HG02938 (cell line): Measurements from ENCODE around the gene MSRB1.
"Not testable (repeated sequence)": the region's sequence is repeated elsewhere in the genome, so short reads cannot be mapped to it uniquely, and the experiment has no call there.

Experiments
- ATAC-seq: cut with Tn5 transposase; IDR thresholded peaks from one replicate; pipeline ENCODE4 v1.9.1; 2021; ENCODE audit warnings: mild to moderate bottlenecking, moderate library complexity; ENCODE audit not compliant: unreplicated experiment

The MSRB1 gene

DNA sequence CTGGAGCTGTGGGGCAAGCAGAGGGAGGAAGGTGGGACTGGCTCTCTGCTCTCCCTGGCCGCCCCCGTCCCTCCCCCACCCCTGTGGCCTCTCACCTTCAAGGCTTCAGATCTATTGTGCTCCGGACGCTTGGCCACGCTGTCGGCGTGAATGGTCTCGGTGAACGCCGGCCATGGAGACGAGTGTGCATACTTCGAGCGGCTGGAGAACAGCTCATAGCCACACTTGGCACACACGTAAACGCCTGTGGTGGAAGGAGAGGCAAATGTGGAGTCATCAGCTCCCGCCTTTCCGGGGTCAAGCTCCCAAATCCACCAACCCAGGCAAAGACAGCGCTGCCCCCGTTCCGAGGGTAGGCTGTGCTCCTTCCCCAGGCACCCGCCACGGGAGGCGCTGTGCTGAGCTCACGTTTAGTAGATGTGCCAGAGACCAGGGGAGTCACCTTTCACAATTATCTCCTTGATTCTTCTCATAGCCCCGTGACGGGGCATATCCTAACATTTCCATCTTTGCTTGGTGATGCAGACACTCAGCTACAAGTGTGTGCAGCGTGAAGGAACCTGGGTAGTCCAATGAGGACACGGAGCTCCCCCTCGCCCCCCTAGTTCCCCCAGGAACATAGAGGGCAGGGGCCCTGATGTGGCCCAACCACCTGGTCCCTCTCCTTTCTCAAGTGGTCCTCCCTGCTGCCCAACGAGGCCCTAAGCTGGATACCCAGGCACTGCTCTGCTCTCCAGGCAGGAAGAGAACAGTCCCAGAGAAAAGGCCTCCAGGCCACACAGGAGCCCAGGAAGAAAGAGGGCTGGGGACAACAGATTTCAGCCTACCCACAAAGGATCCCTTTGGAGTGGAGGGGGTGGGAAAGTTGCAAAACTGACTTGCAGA, 1.6 kb downstream of the MSRB1 start:
- ATAC-seq, result no peak

DNA sequence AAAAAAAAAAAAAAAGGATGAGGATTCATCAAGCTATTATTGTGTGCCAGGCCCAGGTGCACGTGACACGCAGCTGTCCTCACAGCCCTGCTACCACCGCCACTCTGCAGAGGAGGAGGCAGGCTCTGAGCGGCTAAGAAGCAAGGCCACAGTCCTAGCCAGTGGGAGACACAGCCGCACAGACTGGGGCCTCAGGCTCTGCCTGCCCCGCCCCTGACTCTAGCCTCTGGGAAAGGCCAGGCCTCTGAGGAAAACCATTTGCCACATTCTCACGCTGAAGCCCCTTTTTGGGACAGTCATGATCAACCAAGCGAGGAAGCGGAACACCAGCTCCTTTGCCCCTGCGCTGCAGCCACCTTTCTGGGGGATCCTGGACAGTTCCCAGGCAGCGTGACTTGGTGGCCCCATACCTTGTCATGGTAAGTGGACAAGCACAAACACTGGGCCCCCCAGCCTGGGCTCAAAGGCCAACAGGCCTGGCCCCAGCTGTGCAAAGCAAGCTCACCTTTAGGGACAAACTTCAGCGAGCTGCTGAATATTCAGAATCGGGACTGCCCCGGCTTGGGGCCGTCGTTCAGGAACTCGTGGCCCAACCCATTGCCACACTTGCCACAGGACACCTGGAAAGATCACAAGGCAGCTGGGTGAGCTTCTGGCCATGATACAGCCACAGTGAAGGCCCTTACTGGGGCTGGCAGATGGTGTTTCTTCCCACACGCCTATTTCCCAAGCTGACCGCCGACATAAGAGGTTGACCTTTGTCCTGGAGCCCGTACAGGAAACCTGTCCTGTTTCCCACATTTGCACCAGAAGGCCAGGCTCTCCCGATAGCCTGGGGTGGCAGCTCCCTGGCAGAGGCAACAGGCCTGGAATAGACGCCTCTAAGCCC, 2.5 kb downstream of the MSRB1 start:
- no peak for ATAC-seq

DNA sequence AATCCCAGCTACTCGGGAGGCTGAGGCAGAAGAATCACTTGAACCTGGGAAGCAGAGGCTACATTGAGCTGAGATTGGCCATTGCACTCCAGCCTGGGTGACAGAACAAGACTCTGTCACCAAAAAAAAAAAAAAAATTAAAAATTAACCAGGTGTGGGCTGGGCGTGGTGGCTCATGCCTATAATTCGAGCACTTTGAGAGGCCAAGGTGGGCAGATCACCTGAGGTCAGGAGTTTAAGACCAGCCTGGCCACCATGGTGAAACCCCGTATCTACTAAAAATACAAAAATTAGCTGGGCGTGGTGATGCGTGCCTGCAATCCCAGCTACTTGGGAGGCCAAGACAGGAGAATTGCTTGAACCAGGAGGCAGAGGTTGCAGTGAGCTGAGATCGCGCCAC, 3.2 kb downstream of the MSRB1 start:
- ATAC-seq, result not testable (repeated sequence)

DNA sequence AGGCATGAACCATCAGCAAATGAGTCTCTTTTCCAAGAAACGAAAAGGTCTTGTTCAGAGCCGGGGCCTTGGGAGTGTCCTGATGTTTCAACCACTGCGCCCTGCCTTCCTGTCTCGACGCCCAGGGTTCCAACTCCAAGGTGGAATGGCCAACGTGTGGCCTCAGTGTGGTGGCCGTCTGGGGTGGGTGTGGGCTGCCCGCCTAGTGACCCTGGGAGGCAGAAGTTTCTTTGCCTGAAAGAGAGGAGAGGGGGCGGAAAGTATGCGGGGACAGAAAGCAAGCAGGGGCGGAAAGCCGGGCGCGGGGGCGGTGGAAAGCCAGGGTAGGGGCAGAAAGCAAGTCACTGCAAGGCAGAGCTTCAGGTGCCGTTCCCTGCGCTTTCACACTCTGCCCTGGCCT, 4.1 kb downstream of the MSRB1 start:
- no peak for ATAC-seq

DNA sequence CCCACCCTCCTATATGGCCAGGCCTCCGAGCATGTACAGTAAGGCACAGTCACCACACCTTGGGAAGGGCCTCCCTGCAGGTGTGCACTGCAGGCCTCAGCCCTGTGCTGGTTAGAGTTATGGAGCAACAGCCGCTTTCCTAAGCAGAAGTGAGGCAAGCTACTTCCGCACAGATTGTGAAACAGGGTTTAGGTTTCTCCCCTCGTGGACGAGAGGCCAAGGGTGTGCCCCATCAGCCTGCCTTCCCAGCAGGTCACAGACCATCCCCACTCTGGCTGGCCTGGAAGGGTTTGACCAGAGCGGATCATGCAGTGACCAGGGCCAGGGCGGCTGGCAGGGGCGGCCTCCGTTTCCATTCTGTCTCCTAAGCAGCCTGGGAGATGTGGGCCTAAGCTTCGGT, 4.7 kb downstream of the MSRB1 start:
- no peak for ATAC-seq

DNA sequence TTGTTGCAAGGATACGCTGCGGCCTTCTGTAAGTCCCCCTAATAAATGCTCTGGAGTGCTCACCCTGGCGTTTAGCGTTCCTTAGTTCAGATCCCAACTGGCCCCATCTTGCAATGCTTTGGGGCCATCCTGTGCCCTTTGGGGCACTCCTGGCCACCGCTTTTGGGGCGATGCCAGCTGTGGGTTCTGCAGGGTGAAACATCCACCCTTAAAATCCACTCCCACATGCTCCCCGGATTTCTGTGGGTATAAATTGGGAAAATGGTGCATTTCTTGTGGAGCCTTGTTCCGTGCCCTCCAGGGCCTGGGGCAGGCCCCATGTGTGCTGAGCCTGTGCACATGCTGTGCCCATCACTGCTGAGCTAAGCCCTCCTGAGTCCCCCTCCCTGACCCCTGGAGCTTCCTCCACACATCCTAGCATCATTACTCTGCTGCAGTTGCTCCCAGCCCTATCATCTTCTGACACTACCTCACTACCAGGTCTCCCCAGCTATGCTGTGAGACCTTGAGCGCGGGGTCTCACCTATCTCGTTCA, 6.0 kb downstream of the MSRB1 start:
- no peak for ATAC-seq

DNA sequence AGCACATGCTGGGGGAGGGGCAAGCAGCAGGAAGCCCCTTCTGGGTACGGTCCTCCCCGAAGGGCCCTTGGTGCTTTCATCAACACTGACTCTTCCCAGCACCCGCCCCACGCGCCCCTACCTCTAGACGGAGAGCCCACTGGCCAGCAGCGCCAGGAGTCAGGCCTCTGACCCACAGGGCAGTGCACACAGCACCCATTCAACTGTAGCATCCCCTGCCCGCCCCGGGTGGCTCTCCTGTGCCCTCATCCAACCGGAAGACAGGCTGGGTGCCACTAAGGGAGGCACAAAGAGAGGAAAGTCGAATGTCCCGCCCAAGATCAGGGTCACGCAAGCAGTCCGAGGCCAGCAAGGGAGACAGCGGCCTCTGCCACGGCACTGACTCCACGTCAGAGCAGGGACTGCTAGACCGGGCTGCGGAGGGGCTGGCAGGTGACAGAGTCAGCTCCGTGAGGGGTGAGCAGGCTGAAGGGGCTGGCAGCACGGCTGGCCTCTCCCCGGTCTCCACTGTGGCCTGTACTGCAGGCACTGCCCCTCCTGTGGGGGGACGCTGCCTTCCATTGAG, 9.8 kb downstream of the MSRB1 start:
- ATAC-seq, result no peak

DNA sequence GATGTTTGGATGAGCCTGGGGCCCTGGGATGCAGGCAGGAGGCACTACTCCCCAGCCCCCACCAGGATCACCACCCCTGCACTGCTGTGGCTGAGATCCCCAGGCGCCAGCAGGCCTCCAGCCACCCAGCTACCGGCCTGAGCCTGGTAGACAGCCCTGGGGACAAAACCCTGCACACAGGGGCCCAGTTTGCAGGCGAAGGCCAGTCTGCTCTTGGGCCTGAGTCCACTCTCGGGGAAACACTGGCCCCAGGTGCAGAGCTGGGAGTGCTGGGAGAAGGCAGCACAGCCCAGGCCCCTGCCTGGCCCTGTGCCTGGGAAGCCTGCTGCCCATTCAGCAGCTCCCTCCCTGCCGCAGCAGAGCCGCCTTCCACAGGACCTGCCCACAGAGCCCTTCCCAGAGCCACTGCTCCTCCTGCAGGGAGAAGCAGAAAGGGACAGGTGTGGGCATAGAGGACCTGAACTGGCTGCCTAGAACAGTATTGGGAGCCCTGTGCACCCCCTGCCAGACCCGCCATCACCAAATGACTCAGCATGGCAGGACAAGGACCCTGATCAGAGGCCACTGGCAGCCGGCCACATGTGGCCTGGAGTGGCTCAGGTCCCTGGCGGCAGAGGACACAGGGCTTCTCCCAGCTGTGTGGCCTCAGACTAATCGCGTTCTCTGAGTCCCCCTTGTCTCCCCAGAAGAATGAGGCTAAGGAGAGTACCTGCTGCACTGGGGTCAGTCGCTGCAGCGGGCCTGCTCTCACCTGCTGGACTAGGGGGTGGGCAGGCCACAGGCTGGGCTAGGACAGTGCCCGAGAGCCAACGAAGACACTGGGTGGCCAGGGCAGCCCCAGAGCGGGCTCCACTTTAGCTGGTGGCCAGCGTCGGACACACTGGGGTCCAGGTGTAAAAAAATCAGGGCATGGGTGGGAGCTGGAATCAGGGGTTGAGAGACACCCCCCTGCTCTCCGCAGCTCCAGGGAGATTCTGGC, 10.7 kb downstream of the MSRB1 start:
- ATAC-seq, result no peak

DNA sequence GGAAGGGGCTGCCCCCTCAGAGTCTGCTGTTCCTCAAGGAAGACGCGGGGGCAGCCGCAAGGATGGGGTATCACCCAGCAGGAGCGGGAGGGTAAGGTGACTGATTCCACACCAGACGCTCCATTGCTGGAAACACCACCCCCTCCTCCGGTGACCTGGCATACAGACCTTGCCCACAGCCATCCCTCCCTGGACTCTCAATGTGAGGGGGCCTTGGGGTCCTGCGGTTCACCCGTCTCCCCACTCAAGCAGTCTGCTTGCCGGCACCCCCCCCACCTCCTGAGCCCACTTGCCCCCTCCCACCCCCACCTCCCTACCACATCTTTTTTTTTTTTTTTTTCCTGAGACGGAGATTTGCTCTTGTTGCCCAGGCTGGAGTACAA, 12.7 kb downstream of the MSRB1 start:
- ATAC-seq, result no peak

DNA sequence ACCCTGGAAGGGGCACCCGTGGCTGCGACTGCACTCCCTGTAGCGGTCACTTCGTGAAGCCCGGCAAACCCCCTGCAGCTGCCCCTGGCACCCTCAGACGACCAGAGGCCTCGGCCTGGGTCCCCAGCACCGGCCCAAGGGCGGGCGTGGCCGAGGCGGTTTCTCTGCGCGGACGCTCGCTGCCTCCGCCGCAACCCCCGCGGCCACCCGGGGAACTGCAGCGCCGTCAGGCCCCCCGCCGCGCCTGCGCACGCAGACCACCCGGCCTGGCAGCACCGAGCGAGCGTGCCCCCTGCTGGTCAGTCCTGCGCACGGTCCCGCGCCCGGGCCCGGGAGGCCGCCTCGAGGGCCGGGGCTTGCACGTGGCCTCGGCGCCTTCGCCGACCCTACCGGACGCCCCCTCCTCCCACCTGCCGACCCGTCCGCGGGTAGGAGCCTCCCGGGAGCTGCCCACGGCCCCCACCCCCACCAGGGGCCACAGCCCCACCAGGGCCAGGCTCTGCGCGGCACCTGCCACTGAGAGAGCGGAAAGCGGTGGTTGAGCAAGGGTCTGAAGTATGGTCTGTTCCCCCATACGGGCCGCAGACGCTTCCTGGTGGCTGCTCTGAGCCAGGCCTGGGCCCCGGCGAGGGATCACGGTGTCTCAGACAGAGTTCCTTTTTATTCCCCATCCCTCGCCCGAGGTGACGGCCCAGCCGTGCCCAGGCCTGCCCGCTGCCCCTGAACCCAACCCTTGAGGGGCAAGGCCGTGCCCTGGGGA, 13.2 kb downstream of the MSRB1 start:
- ATAC-seq, result peak; percentile 81

DNA sequence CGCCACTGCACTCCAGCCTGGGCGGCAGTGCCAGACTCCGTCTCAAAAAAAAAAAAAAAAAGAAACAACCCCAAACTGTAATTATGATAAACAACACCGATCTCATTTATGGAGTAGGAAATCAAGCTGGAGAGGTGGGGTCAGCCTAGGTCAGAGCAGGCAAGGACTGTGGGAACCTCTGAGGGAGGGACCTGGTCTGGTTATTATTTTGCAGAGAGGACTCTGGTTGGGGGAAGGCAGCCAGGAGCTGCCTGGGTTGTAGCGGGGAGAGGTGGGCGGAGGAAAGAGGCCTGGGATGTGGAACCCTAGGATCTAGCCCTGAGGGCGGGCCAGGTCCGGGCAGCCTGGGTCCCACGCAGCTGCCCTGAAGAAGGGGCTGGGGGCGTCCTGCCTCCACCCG, 13.9 kb downstream of the MSRB1 start:
- ATAC-seq, result no peak

DNA sequence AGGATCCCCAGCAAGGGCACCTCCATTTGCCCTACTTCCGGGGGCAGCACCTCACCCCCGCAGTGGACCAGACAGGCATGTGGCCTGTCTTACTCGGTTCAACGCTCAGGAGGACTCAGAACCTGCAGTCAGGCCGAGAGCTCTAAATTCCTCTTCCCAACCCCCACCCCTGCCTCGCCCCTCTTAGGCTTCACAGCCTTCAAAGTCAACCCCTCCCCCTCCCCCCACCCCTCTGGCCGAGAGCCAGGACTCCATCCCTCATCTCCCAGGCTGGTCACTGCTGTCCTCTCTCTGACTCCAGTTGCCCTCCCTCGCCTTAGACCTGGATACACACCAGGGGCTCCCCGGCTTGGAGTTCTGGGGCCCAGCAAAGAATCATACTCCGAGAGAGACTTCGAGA, 16.7 kb downstream of the MSRB1 start:
- ATAC-seq, result no peak

DNA sequence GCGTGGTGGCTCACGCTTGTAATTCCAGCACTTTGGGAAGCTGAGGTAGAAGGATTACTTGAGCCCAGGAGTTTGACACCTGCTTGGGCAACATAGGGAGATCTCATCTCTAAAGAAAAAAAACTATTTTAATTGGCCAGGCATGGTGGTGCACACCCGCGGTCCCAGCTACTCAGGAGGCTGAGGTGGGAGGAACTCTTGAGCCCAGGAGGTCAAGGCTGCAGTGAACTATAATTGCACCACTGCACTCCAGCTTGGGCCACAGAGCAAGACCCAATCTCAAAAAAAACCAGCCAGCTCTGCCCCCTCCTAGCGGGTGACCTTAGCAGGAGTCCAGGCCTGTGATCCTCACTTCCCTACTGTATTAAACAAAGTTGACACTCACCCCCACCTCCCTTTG, 18.9 kb downstream of the MSRB1 start:
- no peak for ATAC-seq

DNA sequence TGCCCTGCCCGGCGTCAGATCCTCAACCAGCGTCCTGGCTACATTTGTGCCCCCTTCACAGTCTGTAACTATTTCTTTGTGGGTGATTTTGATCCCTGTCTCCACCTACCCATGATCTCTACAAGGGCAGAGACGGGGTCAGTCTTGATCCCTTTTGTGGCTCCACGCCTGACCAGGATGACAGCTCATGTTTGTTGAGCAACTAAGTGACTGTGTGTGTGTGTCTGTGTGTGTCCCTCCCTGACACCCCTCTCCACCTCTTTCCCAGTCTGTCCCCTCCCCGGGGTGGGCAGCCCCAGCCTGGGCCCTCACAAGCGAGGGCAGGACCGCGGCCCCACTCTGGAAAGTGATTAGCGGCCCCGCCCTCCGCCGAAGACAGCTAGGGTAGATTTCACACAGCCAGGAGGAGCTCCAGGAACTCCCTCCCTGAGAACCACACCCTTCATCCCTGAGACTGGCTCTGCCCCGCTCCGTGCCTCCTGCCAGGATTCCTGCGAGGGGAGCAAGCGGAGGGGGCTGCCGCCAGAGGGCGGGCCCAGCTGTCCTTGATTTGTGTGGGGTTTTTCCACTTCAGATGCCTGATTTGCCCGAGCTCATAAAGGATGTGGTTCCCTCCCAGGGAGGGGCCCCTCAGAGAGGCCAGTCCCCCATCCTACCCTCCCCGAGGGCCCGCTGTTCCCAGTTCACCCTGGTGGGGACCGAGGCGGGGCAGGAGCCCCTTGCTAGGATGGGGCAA, 19.5 kb downstream of the MSRB1 start:
- no peak for ATAC-seq

DNA sequence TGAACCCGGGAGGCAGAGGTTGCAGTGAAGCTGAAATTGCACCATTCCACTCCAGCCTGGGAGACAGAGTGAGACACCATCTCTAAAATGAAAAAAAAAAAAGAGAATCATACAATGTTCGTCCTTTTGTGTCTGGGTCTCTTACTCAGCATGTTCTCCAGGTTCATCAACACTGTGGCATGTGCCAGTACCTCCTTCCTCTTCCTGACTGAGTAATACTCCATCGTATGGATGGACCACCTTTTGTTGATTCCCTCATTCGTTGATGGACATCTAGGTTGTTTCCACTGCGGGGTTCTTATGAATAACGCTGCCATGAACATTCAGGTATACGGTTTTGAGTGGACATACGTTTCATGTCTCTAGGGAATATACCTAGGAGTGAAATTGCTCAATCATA, 20.6 kb downstream of the MSRB1 start:
- ATAC-seq, result no peak

DNA sequence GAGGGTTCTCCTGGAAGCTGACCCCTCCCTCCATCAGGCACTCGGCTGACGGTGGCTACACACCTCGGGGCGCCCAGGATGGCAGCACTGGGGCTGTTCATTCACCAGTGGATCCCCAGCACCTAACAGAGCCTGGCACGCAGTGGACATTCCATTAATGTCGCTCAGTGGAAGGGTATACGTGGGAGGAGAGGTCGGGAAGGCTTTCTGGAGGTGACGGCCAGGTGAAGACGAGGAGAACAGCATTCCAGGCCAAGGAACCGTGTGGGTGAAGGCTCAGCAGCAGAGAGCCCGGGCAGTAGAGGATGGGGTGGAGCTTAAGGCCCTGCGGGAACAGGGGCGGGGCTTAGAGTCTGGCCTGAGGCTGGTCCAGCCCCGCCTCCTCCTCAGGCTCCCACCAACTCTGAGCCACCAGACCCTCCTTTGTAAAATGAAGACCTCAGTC, 22.2 kb downstream of the MSRB1 start:
- no peak for ATAC-seq

DNA sequence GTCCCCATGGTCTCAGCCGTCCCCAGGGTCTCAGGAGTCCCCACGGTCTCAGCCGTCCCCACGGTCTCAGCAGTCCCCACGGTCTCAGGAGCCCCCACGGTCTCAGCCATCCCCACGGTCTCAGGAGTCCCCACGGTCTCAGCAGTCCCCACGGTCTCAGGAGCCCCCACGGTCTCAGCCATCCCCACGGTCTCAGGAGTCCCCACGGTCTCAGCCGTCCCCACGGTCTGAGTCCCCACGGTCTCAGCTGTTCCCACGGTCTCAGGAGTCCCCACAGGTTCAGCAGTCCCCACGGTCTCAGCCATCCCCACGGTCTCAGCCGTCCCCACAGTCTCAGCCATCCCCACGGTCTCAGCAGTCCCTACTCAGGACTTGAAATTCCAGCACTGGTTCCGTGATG, 22.9 kb downstream of the MSRB1 start:
- not testable (repeated sequence) for ATAC-seq

DNA sequence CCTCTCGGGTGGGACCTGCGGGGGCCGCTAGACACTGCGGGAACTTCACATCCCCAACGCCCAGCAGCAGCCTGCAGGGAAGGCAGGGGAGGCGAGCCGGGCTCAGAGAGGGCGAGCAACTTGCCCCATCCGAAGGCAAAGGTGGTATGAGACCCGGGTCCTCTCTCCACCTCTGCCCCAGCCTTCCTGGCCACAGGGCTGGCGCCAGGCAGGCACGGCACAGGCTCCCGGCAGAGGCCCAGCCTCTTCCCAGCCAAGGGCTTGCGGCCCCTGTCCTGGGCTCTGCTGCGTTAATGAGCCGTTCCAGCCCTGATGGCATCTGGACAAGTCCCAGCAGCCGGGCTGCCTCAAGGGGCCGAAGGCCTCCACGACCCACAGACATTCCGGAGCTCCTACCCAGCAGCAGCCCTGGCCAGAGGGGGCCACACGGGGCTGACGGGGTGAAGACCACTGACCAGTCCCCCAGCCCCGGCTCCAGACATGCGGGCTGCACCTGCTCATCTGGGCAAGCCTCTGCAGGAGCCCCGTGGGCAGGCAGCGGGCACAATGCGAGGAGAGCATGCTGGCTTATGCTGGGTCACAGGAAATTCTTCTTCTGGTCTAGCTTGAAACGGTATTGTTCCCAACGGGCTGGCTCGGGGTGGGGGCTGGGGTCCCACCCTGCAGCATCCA, 23.5 kb downstream of the MSRB1 start:
- no peak for ATAC-seq
